ENCODE measurements around the gene XRCC4.
"Not testable (repeated sequence)": the region's sequence is repeated elsewhere in the genome, so short reads cannot be mapped to it uniquely, and the experiment has no call there.

XRCC4 gene

DNA sequence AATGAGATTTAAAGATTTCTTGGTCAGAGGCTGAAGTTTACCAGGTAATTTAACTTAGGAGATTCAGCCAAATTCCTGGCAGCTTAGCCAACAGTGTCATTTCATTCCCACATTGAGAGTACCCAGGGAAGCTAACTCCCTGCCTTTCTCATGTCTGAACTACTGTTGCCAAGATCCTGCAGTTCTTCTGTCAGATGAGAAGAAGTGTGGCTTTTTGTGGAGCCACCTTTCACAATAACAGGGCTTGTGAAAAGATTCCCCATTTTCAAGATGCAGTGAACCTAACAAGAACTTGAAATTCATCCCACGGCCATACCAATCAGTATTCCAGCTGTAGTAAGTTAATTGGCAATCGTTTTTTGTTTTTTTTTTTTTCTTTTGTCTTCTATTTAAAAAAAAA is 176.4 kb downstream of the XRCC4 start:
- DNase-seq (ENCODE audit: insufficient read length, low spot score): no peak
- FAIRE-seq: no peak

DNA sequence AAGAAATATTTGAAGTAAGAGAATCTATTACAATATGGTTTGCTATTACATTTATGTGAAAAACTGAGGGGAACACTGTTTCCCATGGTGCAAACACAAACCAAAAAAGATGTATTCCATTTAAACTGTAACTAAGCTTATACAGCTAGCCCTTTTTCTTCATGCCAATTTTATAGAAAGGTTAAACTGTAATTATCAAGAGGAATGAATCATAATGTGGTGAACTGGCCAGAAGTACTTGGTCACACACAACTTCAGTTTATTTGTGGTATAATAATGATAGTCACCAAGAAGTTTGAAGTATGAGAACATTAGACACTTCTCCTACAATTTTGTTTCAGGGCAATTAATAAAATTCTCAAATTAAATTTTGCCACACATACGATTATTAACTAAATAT is 177.9 kb downstream of the XRCC4 start:
- DNase-seq (ENCODE audit: insufficient read length, low spot score) (no peak), FAIRE-seq (no peak)

DNA sequence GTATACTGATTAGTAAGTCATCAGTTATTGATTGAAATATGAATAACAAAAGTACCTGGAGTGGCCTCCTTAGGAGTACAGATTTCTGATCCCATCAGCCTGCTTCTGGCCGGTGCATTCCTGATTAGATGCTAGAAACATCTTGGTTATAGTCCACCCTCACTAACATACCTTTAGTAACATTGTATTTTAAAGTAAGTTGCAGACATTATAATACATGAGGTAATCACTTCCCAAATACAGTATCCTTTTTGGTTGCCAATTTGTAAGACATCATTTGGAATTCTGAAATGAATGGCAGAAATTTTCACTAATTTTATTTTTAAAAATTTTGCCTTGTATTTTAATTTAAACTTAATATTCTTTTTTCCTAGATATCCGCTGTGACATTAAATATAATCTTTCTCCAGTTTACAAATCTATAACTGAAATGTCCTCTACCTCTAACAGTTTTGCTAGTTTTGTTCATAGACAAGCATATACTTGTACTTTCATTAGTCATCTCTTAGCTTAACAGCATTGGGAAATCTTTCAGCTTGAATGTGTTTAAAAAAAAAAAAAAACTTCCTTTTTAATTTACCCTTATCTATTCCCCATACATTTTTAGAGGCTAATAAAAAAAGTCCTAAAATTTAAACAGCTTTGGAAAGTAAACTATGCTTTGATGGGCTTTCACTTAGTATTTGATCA is 178.9 kb downstream of the XRCC4 start:
- DNase-seq (ENCODE audit: insufficient read length, low spot score) (no peak), FAIRE-seq (no peak)

DNA sequence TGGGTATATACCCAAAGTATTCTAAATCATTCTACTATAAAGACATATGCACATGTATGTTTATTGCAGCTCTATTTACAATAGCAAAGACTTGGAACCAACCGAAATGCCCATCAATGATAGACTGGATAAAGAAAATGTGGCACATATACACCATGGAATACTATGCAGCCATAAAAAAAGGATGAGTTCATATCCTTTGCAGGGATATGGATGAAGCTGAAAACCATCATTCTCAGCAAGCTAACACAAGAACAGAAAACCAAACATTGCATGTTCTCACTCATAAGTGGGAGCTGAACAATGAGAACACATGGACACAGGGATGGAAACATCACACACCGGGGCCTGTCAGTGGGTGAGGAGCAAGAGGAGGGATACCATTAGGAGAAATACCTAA is 180.3 kb downstream of the XRCC4 start:
- not testable (repeated sequence) for FAIRE-seq; DNase-seq (ENCODE audit: insufficient read length, low spot score)

DNA sequence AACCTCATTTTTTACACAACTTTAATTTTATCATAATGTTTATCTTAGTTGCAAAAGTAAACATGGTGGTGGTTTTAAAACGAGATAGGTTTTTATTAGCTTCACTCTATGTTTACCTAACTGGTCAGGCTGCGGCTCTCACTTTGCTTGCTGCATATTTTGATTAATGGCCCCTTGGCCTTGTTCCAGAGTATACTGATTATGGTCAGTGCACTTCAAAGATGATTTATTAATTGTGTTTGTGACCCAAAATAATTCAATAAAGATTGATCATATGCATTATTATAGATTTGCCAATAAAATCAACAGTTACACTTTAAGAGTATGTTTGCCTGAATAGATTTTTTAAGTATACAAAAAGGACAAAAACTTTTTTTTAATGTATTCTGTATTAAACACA is 188.0 kb downstream of the XRCC4 start:
- no peak for FAIRE-seq
- DNase-seq (ENCODE audit: insufficient read length, low spot score): no peak

DNA sequence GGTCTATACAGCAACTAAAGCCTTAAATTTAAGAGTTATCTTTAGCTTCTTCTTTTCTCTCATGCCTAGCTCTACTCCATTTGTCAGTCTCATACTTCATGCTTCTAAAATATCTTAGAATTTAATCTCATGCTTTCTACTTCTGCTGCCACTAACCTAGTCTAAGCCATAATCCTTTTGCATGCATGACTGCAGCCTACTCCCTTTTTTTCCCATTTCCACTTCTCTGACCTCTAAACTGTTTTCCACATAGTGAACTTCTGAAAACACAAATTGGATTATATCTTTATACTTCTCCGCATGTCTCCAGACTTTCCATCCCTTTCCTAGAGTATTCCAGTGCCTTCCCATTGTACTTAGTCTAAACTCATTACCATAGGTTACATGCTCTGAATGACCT is 193.0 kb downstream of the XRCC4 start:
- DNase-seq (ENCODE audit: insufficient read length, low spot score) (no peak), FAIRE-seq (no peak)

DNA sequence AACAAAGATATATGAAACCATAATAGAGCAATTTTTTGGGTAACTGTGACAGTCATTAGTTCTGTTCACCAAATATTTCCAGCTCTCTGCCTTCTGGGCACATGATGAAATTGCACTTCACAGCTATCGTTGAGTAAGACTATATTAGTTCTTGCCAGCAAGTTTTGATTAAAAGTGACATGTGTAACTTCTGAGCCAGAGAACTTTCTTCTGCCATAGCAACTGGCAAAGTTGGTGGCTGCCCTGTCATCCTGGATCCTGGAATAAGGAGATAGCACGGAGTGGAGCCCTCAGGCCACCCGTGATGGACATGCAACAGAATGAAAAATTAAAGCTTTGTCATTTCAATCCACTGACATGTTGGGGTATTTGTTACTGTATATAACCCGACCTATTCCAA is 199.8 kb downstream of the XRCC4 start:
- no peak for DNase-seq (ENCODE audit: insufficient read length, low spot score)
- FAIRE-seq: no peak

DNA sequence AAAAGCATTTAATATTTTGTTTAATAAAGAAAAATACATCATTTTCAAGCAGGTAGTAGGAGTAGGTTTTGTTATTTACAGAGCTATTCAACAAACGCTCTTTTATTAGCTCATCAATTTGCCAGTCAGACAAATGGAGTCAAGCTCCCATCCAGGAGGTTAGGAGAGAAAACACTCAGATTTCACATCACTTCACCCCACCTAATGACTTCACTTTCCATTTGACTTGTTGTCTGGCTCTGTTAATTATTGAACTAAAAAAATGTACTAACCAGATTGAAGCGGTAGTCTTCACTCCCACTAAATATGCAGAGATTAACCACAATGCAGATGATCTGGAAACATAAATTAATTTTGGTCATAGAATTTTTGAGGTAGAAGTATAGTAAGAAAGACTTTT is 200.6 kb downstream of the XRCC4 start:
- FAIRE-seq (no peak), DNase-seq (ENCODE audit: insufficient read length, low spot score) (no peak)

DNA sequence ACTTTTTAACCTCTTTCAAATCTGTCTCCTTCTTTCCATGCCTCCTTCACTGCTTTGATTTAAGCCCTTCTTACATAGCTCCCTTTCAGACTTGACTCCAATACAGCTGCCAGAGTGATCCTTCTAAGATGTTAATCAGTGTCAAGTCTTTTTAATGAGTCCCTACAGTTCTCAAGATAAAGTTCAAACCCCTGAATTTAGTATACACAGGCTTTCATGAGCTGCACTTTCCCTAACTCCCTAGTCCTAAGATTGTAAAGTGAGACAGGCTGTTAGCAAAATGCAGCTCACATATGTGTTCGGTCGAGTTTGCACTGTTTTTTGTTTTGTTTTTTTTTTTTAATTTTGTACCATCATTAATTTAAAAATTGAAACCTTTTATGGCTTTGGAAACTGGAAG is 203.8 kb downstream of the XRCC4 start:
- no peak for DNase-seq (ENCODE audit: insufficient read length, low spot score)
- FAIRE-seq: no peak

DNA sequence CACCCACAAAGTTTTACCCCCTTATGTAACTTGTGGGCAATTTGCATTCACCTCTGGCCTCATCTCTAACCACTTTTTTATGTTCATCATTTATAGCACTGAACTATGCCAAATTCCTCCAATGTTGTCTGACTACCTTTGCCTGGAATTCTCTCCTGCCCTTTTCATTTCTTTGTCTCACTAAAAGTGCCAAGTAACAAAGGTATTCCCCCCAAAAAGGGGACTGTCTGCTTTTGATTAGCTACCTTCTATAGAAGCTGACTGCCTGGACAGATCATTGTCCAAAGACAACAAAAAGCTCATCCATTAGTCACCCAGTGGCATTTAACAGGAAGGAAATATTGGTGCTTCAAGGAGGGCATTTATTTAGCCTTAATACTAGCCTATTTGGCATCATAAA is 204.3 kb downstream of the XRCC4 start:
- DNase-seq (ENCODE audit: insufficient read length, low spot score) (no peak), FAIRE-seq (no peak)

DNA sequence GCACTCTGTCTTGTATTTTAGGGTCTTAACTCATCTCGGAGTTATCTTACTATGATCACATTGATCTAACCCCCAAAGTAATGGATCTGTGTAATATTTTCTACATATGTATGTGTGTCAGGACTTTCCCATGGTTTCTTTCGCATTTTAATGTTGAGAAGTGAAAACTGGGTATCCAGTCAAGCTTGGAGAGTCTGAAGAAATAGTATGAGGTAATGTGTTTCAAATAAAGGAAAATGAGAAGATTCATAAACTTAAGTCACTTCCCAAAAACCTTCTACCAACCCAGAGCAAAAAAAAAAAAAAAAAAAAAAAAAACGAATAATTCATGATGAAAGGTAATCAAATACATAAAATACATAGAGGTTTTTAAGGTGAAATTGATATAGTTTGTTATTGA is 206.4 kb downstream of the XRCC4 start:
- no peak for DNase-seq (ENCODE audit: insufficient read length, low spot score)
- no peak for FAIRE-seq

DNA sequence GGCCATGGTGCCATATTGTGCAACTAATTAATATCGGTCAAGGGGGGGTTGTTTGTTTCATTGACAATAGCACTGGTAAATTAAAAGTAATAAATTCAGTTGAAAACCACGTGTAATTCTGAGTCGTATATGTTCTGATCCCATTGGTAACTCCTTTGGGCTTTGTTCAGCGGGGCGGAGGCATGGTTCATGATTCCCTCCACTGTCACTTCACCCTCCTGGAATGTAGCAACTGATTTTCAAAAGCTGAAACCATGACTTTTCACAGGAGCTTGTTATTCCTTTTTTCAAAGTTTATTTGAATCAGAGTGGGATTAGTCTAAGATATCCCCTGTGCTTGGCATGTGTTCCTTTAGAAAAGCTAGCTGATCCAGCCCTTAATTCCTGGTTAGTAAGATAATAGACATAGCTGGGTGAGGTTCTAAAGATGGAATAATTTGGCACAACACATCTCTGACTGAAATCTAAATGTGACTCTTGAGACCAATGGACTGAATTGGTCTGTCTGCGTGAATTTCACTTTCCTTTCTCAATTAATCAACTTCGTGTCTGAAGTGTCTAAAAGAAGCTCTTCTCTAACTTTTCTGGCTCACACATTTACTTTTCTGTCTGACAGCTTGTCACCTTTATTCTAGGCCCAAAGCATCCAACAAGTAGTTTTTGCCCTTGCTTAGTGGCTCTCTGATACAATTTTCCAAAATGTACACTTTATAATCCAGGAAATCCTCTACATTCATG is 208.5 kb downstream of the XRCC4 start:
- DNase-seq (ENCODE audit: insufficient read length, low spot score) (no peak), FAIRE-seq (no peak)

DNA sequence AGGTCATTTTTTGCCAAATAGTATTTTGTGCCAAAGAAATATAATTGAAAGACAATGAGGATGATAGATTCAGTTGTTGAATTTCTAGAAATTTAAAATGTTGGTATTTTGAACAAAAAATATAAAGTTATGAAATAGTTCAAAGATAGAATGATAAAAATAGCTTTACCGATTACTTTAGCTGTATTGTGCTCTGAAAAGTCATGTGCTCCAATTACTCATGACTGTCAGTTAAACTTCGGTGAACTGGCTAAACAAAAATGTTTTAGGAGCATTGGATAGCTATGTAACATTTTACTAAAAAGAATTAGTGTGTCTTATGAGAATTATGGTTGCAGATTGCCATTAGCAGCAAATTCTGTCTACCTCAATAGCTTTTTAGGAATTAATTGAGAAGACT is 216.9 kb downstream of the XRCC4 start:
- no peak for FAIRE-seq

DNA sequence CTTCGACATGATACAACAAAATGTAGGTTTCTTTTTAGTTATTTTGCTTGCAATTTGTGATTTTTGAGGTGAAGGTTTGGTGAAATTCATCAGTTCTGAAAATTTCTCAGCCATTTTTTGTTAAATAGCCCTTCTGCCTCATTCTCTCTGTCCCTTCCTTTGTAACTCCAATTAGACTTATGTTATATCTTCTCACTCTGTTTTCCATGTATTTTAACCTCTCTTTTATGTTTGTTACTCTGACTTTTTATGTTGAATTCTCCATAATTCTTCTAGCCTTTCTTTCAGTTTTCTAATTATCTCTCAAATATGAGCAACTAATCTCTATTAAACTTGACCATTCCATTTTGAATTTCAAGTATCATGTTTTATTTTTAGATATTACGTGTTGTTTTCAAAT is 222.0 kb downstream of the XRCC4 start:
- no peak for FAIRE-seq
- no peak for DNase-seq (ENCODE audit: insufficient read length, low spot score)

More for the DNA sequence above, 216.9 kb downstream of the XRCC4 start:
- no peak for DNase-seq (ENCODE audit: insufficient read length, low spot score)

DNA sequence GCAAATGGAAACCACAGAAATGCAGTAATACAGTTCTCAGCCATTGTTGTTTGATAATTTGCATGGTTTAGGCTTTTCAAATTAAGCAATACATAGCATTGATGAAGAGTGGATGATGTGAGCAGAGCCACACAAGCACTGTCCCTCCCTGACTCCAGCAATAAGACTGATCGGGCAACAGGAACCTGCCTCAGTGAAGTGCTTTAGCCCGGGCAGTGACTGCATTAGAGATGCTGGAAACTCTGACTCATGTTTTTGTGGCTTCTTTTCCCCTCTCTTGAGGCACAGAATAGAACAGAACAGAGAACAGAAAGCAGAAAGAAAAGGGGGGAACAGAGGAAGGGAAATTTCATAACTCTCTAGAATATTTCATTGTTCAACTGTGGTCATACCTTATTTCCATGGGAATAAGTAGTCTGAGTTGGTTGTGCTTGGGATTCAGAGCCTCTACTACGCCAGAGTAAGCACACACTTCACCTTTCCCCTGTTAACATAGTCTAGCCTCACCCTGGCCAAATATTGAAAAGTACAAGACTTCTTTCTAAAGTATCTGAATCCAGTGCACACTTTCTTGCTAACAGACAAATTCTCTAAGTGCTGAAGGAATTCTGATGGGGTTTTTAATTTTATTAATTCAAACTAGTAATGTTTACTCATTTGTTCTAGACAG is 229.4 kb downstream of the XRCC4 start:
- no peak for DNase-seq (ENCODE audit: insufficient read length, low spot score)
- FAIRE-seq: no peak

DNA sequence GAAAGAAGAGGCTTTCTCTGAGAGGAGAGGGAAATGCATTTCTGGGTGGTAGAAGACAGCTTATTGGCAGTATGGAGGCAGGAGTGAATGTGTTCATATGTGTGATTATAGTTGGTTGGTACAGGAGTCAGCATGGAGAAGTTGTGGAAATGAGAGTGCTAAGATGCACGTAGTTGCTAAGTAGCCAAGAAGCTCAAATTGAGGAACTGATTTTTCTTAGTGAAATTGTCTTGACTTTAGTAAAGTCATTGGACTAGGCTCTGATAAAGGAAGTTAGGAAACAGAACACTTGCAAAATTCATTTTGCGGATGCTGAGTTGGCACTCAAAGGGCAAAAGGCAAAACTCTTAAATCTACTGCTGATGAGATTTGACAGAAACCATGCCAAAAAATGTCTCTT is 235.3 kb downstream of the XRCC4 start:
- no peak for FAIRE-seq

DNA sequence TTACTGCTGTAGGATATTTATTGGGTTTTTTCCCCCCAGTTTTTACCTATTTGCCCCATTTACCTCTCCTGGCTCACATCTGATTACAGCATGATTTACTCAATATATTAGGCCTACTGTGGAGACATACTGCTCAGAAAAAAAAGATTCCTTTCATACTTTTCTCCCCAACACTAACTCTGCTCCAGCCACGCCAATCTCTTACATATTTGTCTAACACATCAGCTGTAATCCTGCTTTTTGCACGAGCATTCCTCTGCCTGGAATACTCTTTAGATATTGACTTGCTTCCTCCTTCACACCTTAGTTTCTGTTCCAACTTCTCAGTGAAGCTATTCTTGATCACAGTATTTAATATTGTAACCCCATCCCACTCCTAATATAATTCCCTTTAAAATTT is 236.1 kb downstream of the XRCC4 start:
- DNase-seq (ENCODE audit: insufficient read length, low spot score) (no peak), FAIRE-seq (no peak)

More for the DNA sequence above, 235.3 kb downstream of the XRCC4 start:
- no peak for DNase-seq (ENCODE audit: insufficient read length, low spot score)

DNA sequence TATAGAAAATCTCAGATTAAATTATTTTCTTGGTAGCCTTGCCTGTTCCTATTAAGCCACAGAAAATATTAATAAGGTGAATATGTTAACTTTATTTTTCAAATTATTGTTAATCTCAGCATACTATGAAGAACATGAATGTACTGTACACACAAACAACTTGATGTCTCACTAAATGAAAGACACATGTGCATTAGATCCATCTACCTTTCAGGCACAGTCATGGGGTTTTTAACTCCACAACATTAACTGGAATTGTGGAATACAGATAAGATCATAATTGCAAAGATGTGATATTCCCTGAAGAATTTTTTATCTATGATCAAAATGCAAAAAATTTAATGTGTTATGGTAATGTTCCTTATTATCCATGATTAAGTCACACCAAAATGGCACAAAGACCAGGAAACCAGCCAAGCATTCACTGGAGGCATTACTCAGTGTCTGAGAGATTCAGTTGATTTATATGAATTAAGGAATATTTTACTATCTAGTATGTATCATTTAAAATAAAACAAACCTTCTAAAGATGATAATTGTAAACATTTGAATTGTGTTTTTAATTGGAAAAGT is 244.2 kb downstream of the XRCC4 start:
- DNase-seq (ENCODE audit: insufficient read length, low spot score) (no peak), FAIRE-seq (no peak)

DNA sequence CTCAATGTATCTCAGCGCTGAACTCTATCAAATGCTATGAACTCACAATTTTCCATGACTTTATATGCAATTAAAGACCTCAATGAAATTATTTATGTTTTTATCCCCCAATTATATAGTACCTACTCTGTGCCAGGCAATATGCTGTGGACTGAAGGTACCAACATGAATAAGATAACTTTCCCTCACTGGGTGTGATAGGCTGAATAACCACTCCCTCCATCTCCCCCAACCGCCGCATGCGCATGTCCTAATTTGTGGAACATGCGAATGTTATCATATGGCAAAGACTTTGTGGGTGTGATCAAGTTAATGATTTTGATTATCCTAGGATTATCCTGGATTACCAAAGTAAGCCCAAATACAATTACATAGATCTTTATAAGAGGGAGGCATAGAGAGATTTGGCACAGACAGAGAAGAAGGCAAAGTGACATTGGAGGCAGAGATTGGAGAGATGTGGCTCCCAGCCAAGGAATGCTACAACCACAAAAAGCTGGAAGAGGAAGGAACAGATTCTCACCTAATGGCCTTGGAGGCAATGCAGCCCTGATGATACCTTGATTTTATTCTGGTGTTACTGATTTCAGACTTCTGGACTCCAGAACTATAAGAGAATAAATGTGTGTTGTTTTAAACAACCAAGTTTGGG is 245.1 kb downstream of the XRCC4 start:
- DNase-seq (ENCODE audit: insufficient read length, low spot score): no peak
- FAIRE-seq: no peak

DNA sequence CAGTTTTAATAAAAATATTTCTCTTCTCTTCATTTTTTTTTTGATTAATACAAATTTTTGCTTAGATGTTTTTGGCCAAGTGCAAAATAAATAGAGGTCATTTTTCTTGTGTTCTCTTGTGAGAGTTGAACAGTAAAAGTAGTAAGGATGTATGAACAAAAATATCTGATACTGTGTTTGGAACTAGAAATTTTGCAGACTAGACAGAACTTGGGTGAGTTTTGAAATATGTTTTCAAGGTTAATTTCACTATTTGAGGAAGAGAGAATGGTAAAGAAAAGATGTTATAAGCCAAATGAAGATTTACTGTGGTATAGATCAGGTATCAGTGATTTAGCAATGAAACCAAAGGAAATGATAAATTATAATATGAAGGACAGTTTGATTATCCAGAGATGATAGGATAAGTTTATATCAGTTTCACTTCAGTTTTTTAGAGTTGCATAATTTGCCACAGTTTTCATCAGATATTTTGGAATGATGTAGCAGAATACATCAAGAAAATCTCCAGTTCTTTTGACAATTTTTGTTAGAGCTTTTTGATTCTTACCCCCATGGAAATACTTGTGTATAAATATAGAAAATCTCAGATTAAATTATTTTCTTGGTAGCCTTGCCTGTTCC is 246.3 kb downstream of the XRCC4 start:
- DNase-seq (ENCODE audit: insufficient read length, low spot score): no peak
- no peak for FAIRE-seq

DNA sequence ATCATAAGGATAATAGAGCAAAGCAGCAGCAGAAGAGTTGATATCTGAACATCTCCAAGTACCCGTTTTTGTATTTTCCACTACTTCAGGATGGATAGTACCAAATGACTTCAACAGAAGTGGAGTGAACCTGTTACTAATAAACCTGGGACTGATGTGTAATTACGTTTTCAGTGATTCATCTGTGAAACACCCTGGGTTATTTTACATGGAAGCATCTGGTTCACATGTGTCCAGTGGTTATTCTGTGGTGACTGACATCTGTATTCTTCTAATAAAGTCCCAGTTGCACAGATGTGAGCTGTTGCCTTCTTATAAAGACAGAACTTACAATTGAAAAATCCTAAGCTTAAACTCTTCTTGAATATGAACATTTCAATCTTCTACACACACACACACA is 254.5 kb downstream of the XRCC4 start:
- DNase-seq (ENCODE audit: insufficient read length, low spot score) (no peak), FAIRE-seq (no peak)

Data from HTR-8/SVneo (cell line).